HCT116 (cell line): ENCODE results near the gene ZNF521. TPM values are rescaled to one million over a fixed set of nuclear protein-coding genes. Genes with fewer than 3 reads are reported as not detected.

Experiments used
- ATAC-seq: fragments of 200-7000 bp; cut with Tn5 transposase; 2 replicates; pipeline ENCODE4 v1.9.1; 2020; ENCODE audit warnings: mild to moderate bottlenecking, moderate library complexity
- BruUV-seq: library from RNA; stranded (reverse); fragments of 400-500 nt; replicated peaks from 2 replicates; lab custom pipeline; 2021; lab: Mats Ljungman, UMichigan
- CTCF ChIA-PET: fragments of 300-600 bp; sonication (Branson Sonifier 250); formaldehyde crosslinking; loops from one replicate; lab custom pipeline; 2021; ENCODE audit warnings: antibody characterized with exemption; lab: Charles Lee
- POLR2A ChIA-PET: fragments of 300-600, 350-600 bp; sonication (Branson Sonifier 250); formaldehyde crosslinking; loops from one replicate; lab custom pipeline; 2021; ENCODE audit warnings: antibody characterized with exemption; lab: Charles Lee
- RAD21 ChIA-PET, 2 experiments: fragments of 300-600 bp; sonication (Branson Sonifier 250); formaldehyde crosslinking; loops; one replicate each; lab custom pipeline; 2023; ENCODE audit warnings: low total read pairs in 2 of 2; ENCODE audit not compliant: uncharacterized antibody in 2 of 2, unreplicated experiment in 2 of 2, low non-redundant PET in 1 of 2; lab: Charles Lee
- DNase-seq: peaks from one replicate; pipeline ENCODE4 v3.0.0-alpha.2; 2010; ENCODE audit warnings: low read depth, low spot score
- H2AFZ ChIP-seq: fragments of 200-600 bp; shearing (Covaris generic), sonication (generic); 2 replicates; pipeline ENCODE4 v1.6.1; 2017; ENCODE audit warnings: low read depth, mixed run types, mixed read lengths, antibody characterized with exemption, low read length; ENCODE audit not compliant: poor library complexity, severe bottlenecking
- H3K27ac ChIP-seq: 2 replicates; pipeline ENCODE4 v1.5.1; 2012; ENCODE audit warnings: low read depth, low read length
- H3K27me3 ChIP-seq: fragments of 200-600 bp; sonication (generic); 2 replicates; pipeline ENCODE4 v1.6.1; 2016; ENCODE audit warnings: mixed run types, low read length, mixed read lengths; ENCODE audit not compliant: insufficient read depth
- H3K36me3 ChIP-seq, 2 experiments: fragments of 200-500 bp in 1 of 2; fragments of 200-600 bp in 1 of 2; sonication (Bioruptor generic) in 1 of 2; sonication (generic) in 1 of 2; 2 replicates each; pipeline versions ENCODE4 v1.5.1 to v1.6.1; 2014 to 2016; ENCODE audit warnings: low read length in 2 of 2, inconsistent platforms in 1 of 2, mixed read lengths in 1 of 2, mixed run types in 1 of 2; ENCODE audit not compliant: insufficient read depth in 2 of 2, control insufficient read depth in 1 of 2
- H3K4me1 ChIP-seq, 2 experiments: fragments of 200-600 bp in 1 of 2; sonication (generic) in 1 of 2; 2 replicates each; pipeline versions ENCODE4 v1.5.1 to v1.6.1; 2012 to 2017; ENCODE audit warnings: low read length in 2 of 2, inconsistent platforms in 1 of 2, mild to moderate bottlenecking in 1 of 2, mixed read lengths in 1 of 2, mixed run types in 1 of 2, moderate library complexity in 1 of 2; ENCODE audit not compliant: insufficient read depth in 2 of 2, control insufficient read depth in 1 of 2
- H3K4me2 ChIP-seq: fragments of 200-600 bp; sonication (generic); 2 replicates; pipeline ENCODE4 v1.6.1; 2017; ENCODE audit warnings: mixed run types, low read length, mixed read lengths
- H3K4me3 ChIP-seq, 2 experiments: fragments of 200-600 bp in 1 of 2; sonication (generic) in 1 of 2; replicated peaks in 1 of 2; 2 replicates each; pipeline ENCODE4 v1.5.1; 2011 to 2016; ENCODE audit warnings: low read length in 2 of 2, control low read depth in 1 of 2, low read depth in 1 of 2, mild to moderate bottlenecking in 1 of 2, mixed read lengths in 1 of 2, mixed run types in 1 of 2
- H3K79me2 ChIP-seq: fragments of 200-600 bp; sonication (generic); 2 replicates; pipeline ENCODE4 v1.6.1; 2017; ENCODE audit warnings: mild to moderate bottlenecking, mixed run types, low read length, moderate library complexity, mixed read lengths; ENCODE audit not compliant: insufficient read depth
- H3K9ac ChIP-seq: fragments of 200-600 bp; sonication (generic); 2 replicates; pipeline ENCODE4 v1.6.1; 2016; ENCODE audit warnings: low read length, mixed read lengths
- H3K9me2 ChIP-seq: fragments of 200-600 bp; sonication (generic), shearing (Covaris generic); 2 replicates; pipeline ENCODE4 v1.6.1; 2017; ENCODE audit warnings: mixed run types, mild to moderate bottlenecking, moderate library complexity; ENCODE audit not compliant: insufficient read depth
- H3K9me3 ChIP-seq, 2 experiments: fragments of 200-500 bp in 1 of 2; fragments of 200-600 bp in 1 of 2; sonication (Bioruptor generic) in 1 of 2; sonication (generic) in 1 of 2; 2 replicates each; pipeline ENCODE4 v1.6.1; 2014 to 2017; ENCODE audit warnings: low read length in 2 of 2, mixed read lengths in 2 of 2, inconsistent platforms in 1 of 2, low read depth in 1 of 2, mild to moderate bottlenecking in 1 of 2, mixed run types in 1 of 2, moderate library complexity in 1 of 2; ENCODE audit not compliant: control insufficient read depth in 1 of 2, insufficient read depth in 1 of 2
- H4K20me1 ChIP-seq: fragments of 200-600 bp; sonication (generic), shearing (Covaris generic); 2 replicates; pipeline ENCODE4 v1.6.1; 2017; ENCODE audit warnings: mixed run types, mild to moderate bottlenecking, moderate library complexity; ENCODE audit not compliant: insufficient read depth
- CBX3 ChIP-seq: IDR thresholded peaks from 2 replicates; pipeline ENCODE4 v1.6.1; 2012; ENCODE audit warnings: low read depth
- CTCF ChIP-seq, 3 experiments: fragments of 200-600 bp in 1 of 3; sonication (generic) in 1 of 3; IDR thresholded peaks in 2 of 3; conservative IDR thresholded peaks in 1 of 3; 2 replicates each; pipeline ENCODE4 v1.5.1; 2012 to 2017; ENCODE audit warnings: low read depth in 2 of 3, low read length in 2 of 3, antibody characterized with exemption in 1 of 3, borderline replicate concordance in 1 of 3, control low read depth in 1 of 3, mild to moderate bottlenecking in 1 of 3, mixed read lengths in 1 of 3, mixed run types in 1 of 3, moderate library complexity in 1 of 3; ENCODE audit not compliant: insufficient read depth in 1 of 3
- ELF1 ChIP-seq: IDR thresholded peaks from 2 replicates; pipeline ENCODE4 v1.6.1; 2012; ENCODE audit warnings: low read depth, borderline replicate concordance
- EZH2phosphoT487 ChIP-seq: fragments of 200-600 bp; IDR thresholded peaks from 2 replicates; pipeline ENCODE4 v1.6.1; 2018; ENCODE audit warnings: antibody characterized with exemption, borderline replicate concordance
- JUND ChIP-seq: IDR thresholded peaks from 2 replicates; pipeline ENCODE4 v1.6.1; 2012
- RAD21 ChIP-seq: IDR thresholded peaks from 2 replicates; pipeline ENCODE4 v1.6.1; 2012; ENCODE audit warnings: low read depth, mild to moderate bottlenecking
- REST ChIP-seq: IDR thresholded peaks from 2 replicates; pipeline ENCODE4 v1.6.1; 2012; ENCODE audit warnings: low read depth
- SRF ChIP-seq: IDR thresholded peaks from 2 replicates; pipeline ENCODE4 v1.6.1; 2012; ENCODE audit warnings: low read depth
- TCF7L2 ChIP-seq: IDR thresholded peaks from 2 replicates; pipeline ENCODE4 v1.7.0; 2011; ENCODE audit warnings: borderline replicate concordance, inconsistent platforms; ENCODE audit not compliant: insufficient read depth, insufficient read length; ENCODE audit errors: extremely low read depth
- intact Hi-C: fragments of 100-400 bp; cut with micrococcal nuclease; formaldehyde crosslinking; loops from 2 replicates; pipeline ENCODE4 v1.10.0; 2022
- total RNA-seq: library from RNA; stranded (reverse); gene quantifications from one replicate; pipeline ENCODE4 v1.2.1, GENCODE V29; 2021; ENCODE audit not compliant: unreplicated experiment

ZNF521 gene
- total RNA-seq, 1 experiment from 2014 or later, result 0.10 TPM

DNA sequence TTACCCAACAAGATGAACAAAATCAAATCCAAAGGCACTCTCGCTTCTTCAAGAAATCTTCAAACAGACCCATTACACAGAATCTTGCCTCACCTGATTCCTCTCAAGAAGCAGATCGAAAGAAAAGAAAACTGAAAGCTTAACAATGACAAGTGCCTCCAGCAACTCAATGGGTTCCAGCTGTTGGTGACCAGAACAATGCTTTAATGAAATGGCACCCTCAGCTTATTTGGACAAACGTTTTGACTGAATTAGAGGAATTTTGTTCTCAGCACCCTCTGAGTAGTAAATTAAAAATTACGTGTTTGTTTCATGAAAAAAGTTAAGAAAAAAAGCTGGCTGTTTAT is 211.0 kb downstream of the ZNF521 start:
- H3K27me3 ChIP-seq, result 0 out of 2 replicates have a peak, but pooled peaks cover 6% of the 10 kb centered on the region
- no peak for ATAC-seq
- H3K4me2 ChIP-seq, result no peak overlapping the region
- no peaks in the 10 kb centered on the region for H3K36me3 ChIP-seq
- no peaks in the 10 kb centered on the region for H4K20me1 ChIP-seq
- H3K9me2 ChIP-seq, result no peaks in the 10 kb centered on the region
- no peaks in the 10 kb centered on the region for H3K4me1 ChIP-seq
- no peak for DNase-seq
- intact Hi-C loops, result no loop called here
- TF ChIP-seq TCF7L2 (no peak), CTCF (IDR thresholded peaks at IDR 0.05 in 2 of 3, conservative IDR thresholded peaks at IDR 0.05 in 1 of 3; ENCODE audit: borderline replicate concordance in 1 of 3, insufficient read depth in 1 of 3, low read depth in 2 of 3, low read length in 2 of 3) (no peak), CBX3 (no peak), RAD21 (no peak), REST (no peak), ELF1 (no peak), SRF (no peak), JUND (no peak), EZH2phosphoT487 (no peak)
- no peaks in the 10 kb centered on the region for H3K9me3 ChIP-seq
- H3K4me3 ChIP-seq, result no peak overlapping the region
- H3K79me2 ChIP-seq, result no peaks in the 10 kb centered on the region
- no TSS peak for BruUV-seq
- POLR2A ChIA-PET, result no interaction called here
- CTCF ChIA-PET, result no interaction called here
- H3K27ac ChIP-seq, result no peak overlapping the region
- no peak overlapping the region for H3K9ac ChIP-seq
- H2AFZ ChIP-seq, result no peak overlapping the region
- RAD21 ChIA-PET, result no interaction called here
